ENCODE measurements around the gene APRT. TPM values are rescaled to one million over a fixed set of nuclear protein-coding genes. Genes with fewer than 3 reads are reported as not detected.
A peak's percentile ranks its signal among the peaks of the same experiment; 100 is the strongest.

The APRT gene
- total RNA-seq, 1 donor from 2014 or later, result 198 TPM

GRCh38 chr16:88785106-88785924 lies 26.4 kb downstream of the APRT start, which contains the start of gene PIEZO1:
Gene PIEZO1 (minus strand): TSS chr16:88785220. CDS start chr16:88784964, 256 bp downstream.
- ATAC-seq (ENCODE audit: low read depth), result peak; percentile 28
- peaks cover 47% of the 10 kb centered on the region for H3K4me1 Mint-ChIP-seq

GRCh38 chr16:88784856-88785105 lies 26.9 kb downstream of the APRT start:
- ATAC-seq (ENCODE audit: low read depth) (peak; percentile 9), DNase-seq (no peak)
- H3K27me3 Mint-ChIP-seq, result no peaks in the 10 kb centered on the region
- peaks cover 47% of the 10 kb centered on the region for H3K4me1 Mint-ChIP-seq
- H3K4me3 Mint-ChIP-seq, result peak overlapping the region; percentile 48
- H3K27ac Mint-ChIP-seq, result no peak overlapping the region
- ChIA-PET CTCF (interaction anchor here (0.7 to 5.9 kb wide), 6 partner anchors 39 to 73 kb away, joined by 3 to 56 read pairs (median 4); no protein-coding TSS in a partner anchor), POLR2A (interaction anchor here (1.4 to 5.6 kb wide), 3 partner anchors 17 to 47 kb away, joined by 6 to 52 read pairs (median 31); partner anchors contain the start of gene APRT)
- TF ChIP-seq CTCF (IDR thresholded peaks at IDR 0.05), result no peak
- H3K9me3 Mint-ChIP-seq, result no peaks in the 10 kb centered on the region
- intact Hi-C loops (cut with micrococcal nuclease), result loop anchor here (1.0 to 10.0 kb wide), 8 partner anchors 18 to 432 kb away; partner anchors contain the start of genes APRT, IL17C, MVD and TRAPPC2L
- H3K36me3 Mint-ChIP-seq (ENCODE audit: low read depth), result no peaks in the 10 kb centered on the region

More at GRCh38 chr16:88785106-88785924, 26.4 kb downstream of the APRT start, which contains the start of gene PIEZO1:
- DNase-seq, result peak; percentile 78
- H3K27me3 Mint-ChIP-seq, result no peaks in the 10 kb centered on the region
- intact Hi-C loops (cut with micrococcal nuclease), result loop anchor here (1.0 to 10.0 kb wide), 6 partner anchors 17 to 431 kb away; partner anchors contain the start of genes APRT, IL17C and ZNF778
- peak within 1 kb of the TSS; percentile 76 for H3K27ac Mint-ChIP-seq
- peak within 1 kb of the TSS; percentile 85 for H3K4me3 Mint-ChIP-seq
- no peaks in the 10 kb centered on the region for H3K36me3 Mint-ChIP-seq (ENCODE audit: low read depth)
- no peaks in the 10 kb centered on the region for H3K9me3 Mint-ChIP-seq
- POLR2A ChIA-PET, result interaction anchor here (0.7 to 5.6 kb wide), 5 partner anchors 17 to 834 kb away, joined by 6 to 52 read pairs (median 9); partner anchors contain the start of genes APRT and BANP
- TF ChIP-seq CTCF (IDR thresholded peaks at IDR 0.05), result no peak
- CTCF ChIA-PET, result interaction anchor here (0.6 to 5.9 kb wide), 4 partner anchors 23 to 49 kb away, joined by 3 to 56 read pairs (median 3); no protein-coding TSS in a partner anchor

GRCh38 chr16:88784074-88784855 lies 27.5 kb downstream of the APRT start:
- ATAC-seq (ENCODE audit: low read depth) (peak; percentile 12), DNase-seq (peak; percentile 57)
- Mint-ChIP-seq H3K9me3 (no peaks in the 10 kb centered on the region), H3K4me3 (peak overlapping the region; percentile 85), H3K27me3 (no peaks in the 10 kb centered on the region), H3K36me3 (ENCODE audit: low read depth) (no peaks in the 10 kb centered on the region), H3K4me1 (peaks cover 47% of the 10 kb centered on the region), H3K27ac (peak overlapping the region; percentile 76)
- CTCF ChIA-PET, result interaction anchor here (1.1 to 5.9 kb wide), 5 partner anchors 15 to 73 kb away, joined by 3 to 56 read pairs (median 4); no protein-coding TSS in a partner anchor
- intact Hi-C loops (cut with micrococcal nuclease), result loop anchor here (1.0 to 10.0 kb wide), 5 partner anchors 27 to 433 kb away; partner anchors contain the start of genes APRT, IL17C, MVD and TRAPPC2L
- POLR2A ChIA-PET, result interaction anchor here (0.7 to 5.6 kb wide), 5 partner anchors 17 to 47 kb away, joined by 3 to 52 read pairs (median 6); partner anchors contain the start of genes APRT and CDT1
- no peak for TF ChIP-seq CTCF (IDR thresholded peaks at IDR 0.05)

GRCh38 chr16:88783391-88784073 lies 28.2 kb downstream of the APRT start:
- peak overlapping the region; percentile 85 for H3K4me3 Mint-ChIP-seq
- intact Hi-C loops (cut with micrococcal nuclease), result loop anchor here (1.0 to 10.0 kb wide), 5 partner anchors 27 to 433 kb away; partner anchors contain the start of genes APRT, IL17C, MVD and TRAPPC2L
- ChIA-PET POLR2A (interaction anchor here (0.7 to 5.6 kb wide), 7 partner anchors 14 to 46 kb away, joined by 3 to 52 read pairs (median 4); partner anchors contain the start of genes APRT and CDT1), CTCF (interaction anchor here (1.1 to 5.9 kb wide), 5 partner anchors 14 to 74 kb away, joined by 3 to 56 read pairs (median 4); no protein-coding TSS in a partner anchor)
- H3K36me3 Mint-ChIP-seq (ENCODE audit: low read depth), result no peaks in the 10 kb centered on the region
- peaks cover 49% of the 10 kb centered on the region for H3K4me1 Mint-ChIP-seq
- TF ChIP-seq CTCF (IDR thresholded peaks at IDR 0.05), result no peak
- no peak for DNase-seq
- H3K27ac Mint-ChIP-seq, result peak overlapping the region; percentile 80
- no peaks in the 10 kb centered on the region for H3K9me3 Mint-ChIP-seq
- ATAC-seq (ENCODE audit: low read depth), result no peak
- no peaks in the 10 kb centered on the region for H3K27me3 Mint-ChIP-seq

Measured in activated B cell treated with CpG ODN at 0.5 μM for 24 hours (primary cell).